K562 (cell line): ENCODE data around the gene HTR3C.

Experiments used
- CEBPZ ChIP-seq: fragments of 150-350 bp; IDR thresholded peaks from 2 replicates; pipeline ENCODE4 v1.6.1; 2014; ENCODE audit warnings: low read depth, mild to moderate bottlenecking, low read length, borderline replicate concordance
- HDGF ChIP-seq: fragments of 450-650 bp; IDR thresholded peaks from 2 replicates; pipeline ENCODE4 v1.6.1; 2016
- SAP30 ChIP-seq: fragments of 200-600 bp; sonication (generic); IDR thresholded peaks from 2 replicates; pipeline ENCODE4 v1.6.1; 2012; ENCODE audit warnings: borderline replicate concordance, low read depth, mild to moderate bottlenecking, moderate library complexity, low read length, control low read depth, inconsistent platforms; ENCODE audit not compliant: insufficient read depth, poor library complexity, severe bottlenecking
- TAF1 ChIP-seq: IDR thresholded peaks from 2 replicates; pipeline ENCODE4 v1.6.1; 2011; ENCODE audit warnings: mild to moderate bottlenecking, low read length, moderate library complexity; ENCODE audit not compliant: insufficient read depth, control insufficient read depth, severe bottlenecking; ENCODE audit errors: extremely low read depth
- ZNF766 ChIP-seq: fragments of 200-800 bp; sonication (Bioruptor generic); conservative IDR thresholded peaks from 2 replicates; pipeline ENCODE4 v1.6.1; 2016; ENCODE audit warnings: missing genetic modification characterization, missing compliant biosample characterization
- TF ChIP-seq, protein P1 (sequence below), 3 experiments: IDR thresholded peaks in 2 of 3; conservative IDR thresholded peaks in 1 of 3; 2 replicates each; pipeline ENCODE4 v1.5.1; 2011 to 2012; ENCODE audit warnings: low read length in 3 of 3, mild to moderate bottlenecking in 3 of 3, control low read depth in 2 of 3, improper control_type of control experiment in 1 of 3, inconsistent platforms in 1 of 3, low read depth in 1 of 3, mixed read lengths in 1 of 3, moderate library complexity in 1 of 3; ENCODE audit not compliant: insufficient read depth in 2 of 3

DNA sequence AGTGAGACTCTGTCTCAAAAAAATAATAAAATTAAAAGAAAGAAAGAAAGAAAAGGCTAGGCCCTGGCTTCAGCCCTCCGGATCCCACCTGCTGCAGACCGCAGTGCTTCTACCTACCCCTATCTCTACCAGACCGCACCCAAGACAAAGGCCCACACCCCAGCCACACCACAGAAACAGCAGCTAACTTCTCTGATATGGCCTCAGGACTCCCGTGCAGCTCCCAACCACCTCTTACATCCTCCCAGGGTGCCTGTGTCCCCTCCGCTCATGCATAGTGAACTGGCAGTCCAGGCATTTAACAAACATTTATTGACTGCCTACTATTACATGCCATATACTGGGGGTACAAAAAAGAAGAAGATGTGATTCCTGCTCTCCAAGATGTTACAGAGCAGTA lies 6.9 kb upstream of the HTR3C start:
- TF ChIP-seq SAP30, result no peak
- TF ChIP-seq HDGF, result no peak
- no peak for TF ChIP-seq CEBPZ
- TF ChIP-seq, protein P1, sequence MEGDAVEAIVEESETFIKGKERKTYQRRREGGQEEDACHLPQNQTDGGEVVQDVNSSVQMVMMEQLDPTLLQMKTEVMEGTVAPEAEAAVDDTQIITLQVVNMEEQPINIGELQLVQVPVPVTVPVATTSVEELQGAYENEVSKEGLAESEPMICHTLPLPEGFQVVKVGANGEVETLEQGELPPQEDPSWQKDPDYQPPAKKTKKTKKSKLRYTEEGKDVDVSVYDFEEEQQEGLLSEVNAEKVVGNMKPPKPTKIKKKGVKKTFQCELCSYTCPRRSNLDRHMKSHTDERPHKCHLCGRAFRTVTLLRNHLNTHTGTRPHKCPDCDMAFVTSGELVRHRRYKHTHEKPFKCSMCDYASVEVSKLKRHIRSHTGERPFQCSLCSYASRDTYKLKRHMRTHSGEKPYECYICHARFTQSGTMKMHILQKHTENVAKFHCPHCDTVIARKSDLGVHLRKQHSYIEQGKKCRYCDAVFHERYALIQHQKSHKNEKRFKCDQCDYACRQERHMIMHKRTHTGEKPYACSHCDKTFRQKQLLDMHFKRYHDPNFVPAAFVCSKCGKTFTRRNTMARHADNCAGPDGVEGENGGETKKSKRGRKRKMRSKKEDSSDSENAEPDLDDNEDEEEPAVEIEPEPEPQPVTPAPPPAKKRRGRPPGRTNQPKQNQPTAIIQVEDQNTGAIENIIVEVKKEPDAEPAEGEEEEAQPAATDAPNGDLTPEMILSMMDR (IDR thresholded peaks at IDR 0.05 in 2 of 3, conservative IDR thresholded peaks at IDR 0.05 in 1 of 3; ENCODE audit: insufficient read depth in 2 of 3, low read depth in 1 of 3, low read length in 3 of 3), result no peak
- no peak for TF ChIP-seq ZNF766 (CRISPR knock-in tag)
- TF ChIP-seq TAF1, result no peak
